Activated CD4-positive, alpha-beta T cell treated with anti-CD3 and anti-CD28 coated beads, Interleukin-2, amount 50 U/mL, for 4 hours (primary cell): ENCODE data around the gene AKAP13.

Experiments
- DNase-seq, 2 experiments: peaks; one replicate each; pipeline ENCODE4 v3.0.0-alpha.2; 2020

The AKAP13 gene

DNA sequence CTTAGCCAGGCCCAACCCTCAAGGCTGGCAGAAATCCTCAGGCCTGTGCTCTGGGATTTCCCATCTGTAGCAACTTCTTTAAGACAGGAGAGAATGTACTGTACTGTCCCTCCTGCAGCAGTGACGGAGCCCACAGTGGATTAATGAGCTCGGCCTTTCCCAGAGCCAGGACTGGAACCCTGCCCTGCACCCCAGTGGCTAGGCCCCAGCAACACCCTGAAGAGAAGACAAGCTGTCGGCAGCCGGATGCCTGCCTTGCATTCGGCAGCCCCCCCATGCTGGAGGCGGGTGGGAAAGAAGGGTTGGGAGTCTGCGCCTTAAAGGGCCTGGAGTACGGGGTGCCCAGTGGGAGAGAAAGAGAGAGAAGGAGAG is 382.3 kb downstream of the AKAP13 start:
- DNase-seq = no peak

DNA sequence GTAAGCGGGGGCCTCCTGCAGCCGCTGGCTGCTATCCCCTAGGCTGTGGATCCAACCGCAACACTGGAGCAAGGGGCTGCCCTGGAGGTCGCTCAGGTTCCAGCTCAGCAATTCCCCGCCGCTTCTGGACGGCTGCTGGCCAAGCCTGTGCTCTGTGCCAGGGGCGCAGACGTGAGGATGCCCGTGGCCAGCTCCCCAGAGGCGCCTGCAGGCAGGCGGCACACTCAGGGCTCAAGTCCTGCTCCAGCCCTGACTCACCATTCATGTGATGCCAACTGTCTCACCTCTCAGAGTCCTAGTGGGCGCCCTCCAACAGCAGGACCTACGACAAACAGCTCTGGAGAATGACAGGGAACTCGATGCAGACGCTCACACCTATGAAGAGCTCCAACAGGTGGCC is 382.8 kb downstream of the AKAP13 start:
- no peak for DNase-seq

DNA sequence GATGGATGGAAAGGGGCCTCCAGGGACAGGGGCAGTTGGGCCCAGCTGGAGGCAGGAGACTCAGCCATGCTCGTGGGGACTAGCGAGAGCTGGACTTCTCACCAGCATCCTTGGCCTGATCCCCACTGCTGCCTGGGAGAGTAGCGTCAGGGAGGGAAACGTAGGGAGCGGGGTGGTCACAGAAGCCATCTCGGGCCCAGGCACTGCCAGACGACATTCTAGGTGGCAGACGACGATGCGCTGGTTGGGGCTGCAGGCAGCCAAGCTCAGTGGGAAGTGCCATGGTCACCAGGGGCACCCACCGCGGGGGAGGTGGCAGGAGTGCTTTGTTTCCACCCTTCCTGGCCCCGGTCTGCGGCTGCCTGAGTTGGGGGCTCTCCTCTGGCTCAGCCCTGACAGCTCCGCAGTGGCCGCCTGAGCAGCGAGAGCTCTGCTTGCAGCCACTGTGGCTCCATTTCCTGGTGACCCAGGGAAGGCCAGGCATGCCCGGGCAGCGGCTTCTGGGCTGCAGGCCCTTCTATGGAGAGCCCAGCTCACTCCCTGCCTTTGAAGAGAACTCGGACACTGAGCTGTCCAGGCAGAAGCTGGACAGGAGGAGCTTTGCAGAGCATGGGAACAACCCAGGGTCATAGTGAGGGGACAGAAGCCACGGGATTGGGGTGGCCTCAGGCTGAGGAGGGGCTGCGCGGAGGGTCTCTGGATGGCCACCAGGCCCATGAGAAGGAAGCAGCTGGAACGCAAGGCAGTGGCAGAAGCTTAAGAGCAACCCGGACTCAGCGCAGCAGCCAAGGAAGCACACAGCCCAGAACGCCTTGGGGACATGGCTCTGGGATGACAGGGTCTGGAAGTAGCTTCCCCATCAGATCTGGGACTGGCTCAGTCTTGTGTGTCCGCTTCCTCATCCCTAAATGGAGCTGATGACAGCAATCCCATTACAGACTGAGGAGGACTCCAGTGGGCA is 383.6 kb downstream of the AKAP13 start:
- DNase-seq = no peak

DNA sequence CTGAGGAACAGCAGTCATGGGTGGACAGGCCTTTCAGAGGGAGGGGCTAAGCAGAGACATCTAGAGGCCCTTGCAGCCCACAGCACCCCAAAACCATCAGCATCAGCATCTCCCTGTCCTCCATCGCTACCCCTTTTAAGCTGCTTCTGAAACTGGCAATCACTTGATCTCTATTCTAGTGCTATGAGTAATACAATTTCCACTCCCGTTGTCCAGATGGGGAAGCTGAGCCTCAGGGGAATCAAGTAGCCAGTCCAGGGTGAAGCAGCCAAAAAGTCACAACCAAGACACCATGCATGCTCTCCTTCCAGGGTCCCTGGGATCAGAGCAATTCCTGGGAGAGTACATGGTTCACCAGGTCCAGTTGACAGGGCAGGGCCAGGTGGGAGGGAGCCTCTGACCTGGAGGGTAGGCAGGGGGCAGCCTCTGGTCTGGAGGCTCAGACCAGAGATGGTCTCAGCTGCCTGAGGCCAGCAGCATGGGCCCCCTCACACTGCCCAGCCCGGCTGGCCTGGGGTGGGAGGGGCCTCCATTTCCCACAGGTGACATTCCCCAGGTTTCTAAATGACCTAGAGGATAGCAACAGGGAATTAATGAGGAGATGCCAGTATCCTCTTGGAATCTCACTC is 384.4 kb downstream of the AKAP13 start:
- DNase-seq = no peak

DNA sequence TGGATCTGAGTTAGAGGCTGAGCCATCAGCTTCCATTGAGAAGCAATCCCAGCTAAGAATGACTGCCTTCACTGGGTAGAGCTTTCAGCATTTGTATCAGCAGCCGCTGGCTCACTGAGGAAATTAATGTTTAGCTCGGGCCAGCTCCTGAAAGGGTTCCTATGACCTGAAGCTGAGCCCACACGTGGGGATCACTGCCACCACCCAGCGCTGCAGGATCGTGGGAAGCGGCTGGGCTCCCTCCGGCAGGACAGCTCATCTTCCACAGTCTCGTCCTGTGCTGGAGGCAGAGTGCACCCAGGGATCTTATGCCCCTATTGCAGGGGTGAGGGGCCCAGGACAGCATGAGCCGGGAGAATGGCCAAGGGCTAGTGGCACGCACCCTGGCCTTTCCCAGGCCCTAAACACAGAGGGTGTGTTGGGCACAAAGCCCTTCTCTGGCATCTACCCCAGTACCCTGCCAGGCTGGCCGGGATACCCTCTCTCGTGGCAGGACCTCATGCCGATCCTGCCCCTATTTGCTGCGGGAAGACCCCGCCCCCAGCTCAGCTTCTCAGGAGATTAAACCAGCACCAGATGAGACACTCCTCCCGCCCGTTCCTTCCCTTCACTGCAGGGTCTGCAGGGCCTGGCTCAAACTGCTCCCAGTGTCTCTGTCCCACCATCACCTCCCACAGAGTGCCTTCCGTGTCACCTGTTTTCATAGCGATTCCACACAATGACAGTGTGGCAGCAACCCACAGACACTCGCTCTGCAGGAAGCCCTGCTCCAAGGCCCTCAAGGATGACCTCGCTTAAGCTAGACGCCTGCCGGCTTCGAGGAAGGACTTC is 385.8 kb downstream of the AKAP13 start:
- no peak for DNase-seq

DNA sequence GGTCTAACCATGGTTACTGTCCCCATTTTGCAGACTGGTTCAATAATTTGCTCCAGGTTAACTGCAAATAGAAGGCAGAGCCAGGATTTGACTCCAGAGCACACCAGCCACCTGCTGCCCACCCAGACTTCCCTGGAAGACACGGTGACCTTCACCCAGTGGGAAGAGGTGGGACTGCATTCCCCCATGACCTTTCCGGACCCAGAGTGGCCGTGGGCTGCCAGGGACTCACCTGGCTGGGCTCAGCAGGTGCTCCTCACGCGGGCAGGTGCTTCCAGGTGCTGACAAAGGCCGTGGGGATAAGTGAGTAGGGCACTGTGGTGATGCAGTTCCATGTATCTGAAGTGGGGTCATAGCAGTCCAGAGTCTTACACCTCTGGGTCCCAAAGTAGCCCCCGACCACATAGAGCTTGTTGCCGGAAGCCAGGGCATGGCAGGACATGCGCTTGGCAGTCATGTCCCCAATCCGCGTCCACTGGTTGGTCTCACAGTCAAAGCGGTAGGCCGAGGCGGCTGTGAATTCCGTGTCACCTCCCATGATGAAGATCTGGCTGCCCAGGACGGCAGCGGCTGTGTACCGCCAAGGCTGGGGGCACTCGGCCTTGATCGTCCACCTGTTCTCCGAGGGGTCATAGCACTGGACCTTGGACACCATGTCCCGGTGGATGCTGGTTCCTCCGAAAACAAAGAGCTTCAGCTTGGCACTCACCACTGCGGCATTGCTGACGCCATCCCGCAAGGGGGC is 387.6 kb downstream of the AKAP13 start:
- no peak for DNase-seq

DNA sequence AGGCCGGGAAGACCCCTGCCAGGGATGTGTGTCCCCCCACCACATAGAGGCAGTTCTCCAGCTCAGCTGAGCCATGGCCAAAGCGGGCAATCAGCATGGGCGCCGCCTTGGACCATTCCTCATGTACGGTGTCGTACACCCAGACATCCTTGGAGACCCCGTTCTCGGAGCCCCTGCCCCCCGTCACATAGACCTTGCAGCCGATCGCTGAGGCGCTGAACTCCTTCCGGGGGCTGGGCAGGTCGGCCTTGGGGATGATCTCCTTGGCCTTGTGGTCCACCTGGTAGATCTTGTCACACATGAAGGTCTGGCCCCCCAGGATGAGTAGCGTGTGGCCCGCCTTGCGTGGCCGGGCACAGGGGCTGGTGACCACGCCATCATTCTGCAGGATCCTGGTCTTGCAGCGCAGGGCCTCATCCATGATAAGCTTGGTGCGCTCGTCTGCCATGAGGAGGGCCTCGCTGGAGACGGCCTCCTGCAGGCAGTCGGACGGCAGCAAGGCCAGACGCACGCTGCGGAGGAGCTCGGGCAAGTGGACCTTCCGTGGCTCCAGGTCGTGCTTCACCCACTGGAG is 388.3 kb downstream of the AKAP13 start:
- DNase-seq = no peak

DNA sequence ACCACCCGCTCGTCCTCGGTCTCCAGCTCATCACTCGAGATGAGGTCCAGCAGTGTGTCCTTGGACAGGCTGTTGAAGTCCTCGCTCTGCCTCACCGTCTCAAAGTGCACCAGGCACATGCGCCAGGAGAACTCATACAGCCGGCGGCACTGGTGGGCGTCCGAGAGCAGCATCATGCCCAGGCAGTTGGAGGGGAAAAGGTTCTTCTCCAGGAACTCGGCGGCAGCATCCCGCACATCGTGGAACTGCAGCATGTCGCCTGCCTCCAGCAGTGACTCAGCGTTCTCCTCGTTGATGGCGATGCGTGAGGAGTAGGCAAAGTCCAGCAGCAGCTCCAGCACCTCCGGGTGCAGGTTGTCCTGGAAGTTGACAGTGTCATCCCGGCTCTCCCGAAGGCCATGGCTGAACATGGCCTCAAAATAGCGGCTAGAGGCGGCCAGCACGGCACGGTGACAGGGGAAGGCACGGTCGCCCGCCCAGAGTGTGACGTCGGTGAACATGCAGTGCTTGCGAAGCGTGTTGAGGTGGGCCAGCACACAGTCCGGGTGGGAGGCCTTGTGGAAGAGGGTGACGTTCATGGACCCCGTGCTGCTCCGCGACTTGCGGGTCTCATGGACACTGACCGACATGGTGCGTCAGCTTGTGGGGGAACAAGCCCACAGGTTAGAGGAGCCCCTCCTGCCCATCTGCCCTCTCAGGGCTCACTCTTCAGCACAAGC is 388.9 kb downstream of the AKAP13 start:
- DNase-seq = no peak

DNA sequence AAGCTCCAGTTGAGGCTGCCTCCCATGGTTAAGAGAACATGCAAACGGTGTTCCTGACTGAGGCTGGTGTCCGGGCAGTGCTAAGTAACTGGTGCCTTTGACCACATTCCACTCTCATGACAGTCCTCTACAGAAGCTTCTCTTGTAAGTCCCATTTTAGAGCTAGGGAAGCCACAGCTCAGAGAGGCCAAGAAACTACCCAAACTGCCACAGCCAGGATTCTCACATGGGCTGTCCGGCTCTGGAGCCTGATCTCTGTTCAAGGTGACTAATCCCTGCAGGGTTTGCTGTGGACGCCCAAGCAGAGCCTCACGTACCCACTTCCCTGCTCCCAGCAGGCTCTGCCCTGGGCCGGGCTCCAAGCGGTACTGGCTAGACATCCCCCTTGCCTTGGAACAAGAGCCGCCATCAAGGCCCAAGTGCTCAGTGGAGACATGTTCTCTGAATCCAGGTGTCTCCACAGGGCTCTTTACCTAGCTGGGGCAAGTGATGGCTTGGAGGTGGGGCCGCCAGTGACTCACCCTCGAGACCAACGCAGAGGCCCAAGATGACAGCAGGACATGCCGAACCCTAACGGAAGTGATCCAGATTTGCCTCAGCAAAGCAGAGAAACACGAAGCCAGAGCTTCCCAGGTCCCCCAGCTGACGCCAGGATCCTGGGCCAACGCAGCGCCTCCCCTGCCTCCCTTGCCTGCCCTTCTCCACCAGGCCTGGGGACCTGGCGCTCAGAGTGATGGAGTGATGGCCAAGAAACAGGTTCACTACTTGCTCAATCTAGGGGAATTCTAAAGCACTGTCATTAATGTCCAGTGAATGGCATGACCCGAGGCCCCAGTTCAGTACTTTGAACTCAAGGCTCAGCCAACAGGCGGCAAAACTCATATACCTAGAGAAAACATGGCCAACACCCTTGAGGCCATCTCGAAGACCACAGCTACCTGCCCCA is 390.0 kb downstream of the AKAP13 start:
- DNase-seq = no peak

DNA sequence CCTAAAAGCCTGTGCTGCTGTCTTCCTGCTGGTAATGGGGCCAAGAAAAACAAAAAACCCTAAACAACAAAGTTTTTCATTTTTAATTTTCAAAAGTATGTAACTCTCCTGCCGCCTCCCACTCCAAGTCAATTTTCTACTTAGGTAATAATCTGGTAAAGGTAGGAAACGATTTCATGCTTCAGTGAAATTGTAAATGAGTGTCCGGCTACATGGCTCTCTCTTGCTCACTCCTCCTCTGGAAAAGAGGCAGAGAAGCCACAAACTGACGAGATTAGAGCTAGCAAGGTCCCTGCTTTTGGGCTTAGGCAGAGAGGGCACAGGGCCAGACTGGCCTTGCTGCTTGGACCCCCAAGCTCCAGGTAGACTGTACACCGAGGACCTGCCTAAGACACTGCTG is 390.9 kb downstream of the AKAP13 start:
- no peak for DNase-seq

DNA sequence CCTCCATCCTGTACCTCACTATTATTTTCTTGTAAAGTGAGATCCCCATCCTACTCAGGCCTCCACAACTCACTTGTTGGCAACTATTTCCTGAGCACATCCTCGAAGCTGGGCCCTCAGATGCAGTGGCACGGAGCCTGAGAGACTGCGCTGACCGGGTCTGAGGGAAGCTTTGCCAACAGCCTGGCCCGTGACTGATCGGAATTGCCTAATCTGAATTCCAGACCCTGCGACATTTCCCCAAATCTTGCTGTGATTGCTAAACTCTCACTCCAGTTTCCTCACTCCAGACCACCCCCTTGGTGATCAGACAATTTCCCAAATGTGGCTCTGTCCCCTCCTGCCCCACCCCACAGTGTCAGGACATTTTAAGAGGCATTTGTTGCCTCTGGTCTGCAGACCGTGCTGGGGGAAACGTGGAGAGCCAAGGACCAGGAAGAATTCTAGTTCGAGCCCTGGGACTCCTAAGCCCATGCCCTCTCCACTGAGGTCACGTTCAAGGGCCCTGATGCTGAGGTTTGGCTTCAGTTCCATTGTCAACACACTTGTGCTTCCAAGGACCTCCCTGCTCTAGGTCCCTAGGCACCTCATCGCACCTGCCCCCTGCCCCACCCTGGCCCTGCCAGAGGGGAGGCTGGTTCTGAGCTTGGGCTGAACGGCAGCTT is 391.5 kb downstream of the AKAP13 start:
- DNase-seq = no peak

DNA sequence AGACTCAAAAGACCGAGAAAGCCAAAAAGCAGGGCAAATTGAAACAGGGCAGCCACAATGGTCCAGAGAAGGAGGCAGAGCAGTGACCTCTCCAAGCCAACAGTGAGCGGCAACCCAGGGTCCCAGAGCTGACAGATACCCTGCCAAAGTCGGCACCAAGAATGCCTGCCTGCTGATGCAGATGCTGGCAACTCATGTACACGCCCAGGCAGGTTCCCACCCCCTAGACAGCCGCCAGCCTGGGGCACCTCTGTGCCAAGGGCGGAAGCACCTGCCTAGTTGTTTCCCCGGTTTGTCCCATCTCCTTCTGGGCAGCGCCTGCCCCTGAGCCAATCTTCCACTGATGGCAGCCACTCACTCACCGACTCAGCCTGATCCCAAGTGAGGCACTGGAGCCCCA is 392.3 kb downstream of the AKAP13 start:
- DNase-seq = no peak

DNA sequence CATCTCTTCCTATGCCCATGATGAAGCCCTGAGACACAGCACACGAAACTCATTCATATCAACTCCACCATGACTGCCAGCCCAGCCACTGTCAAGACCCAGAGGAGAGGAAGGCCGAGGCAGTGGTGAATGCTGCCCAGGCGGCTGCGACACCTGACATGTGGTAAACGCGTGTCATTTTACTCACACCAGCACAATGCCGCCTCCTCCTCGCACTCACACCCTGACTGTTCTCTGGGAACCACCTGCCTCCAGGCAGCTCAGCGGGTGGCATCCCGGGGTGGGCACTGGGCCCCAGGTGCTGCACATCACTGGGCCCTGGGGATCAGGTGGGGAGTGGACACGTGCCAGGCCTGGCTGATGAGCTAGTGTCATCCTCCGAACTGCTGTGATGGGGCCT is 392.8 kb downstream of the AKAP13 start:
- DNase-seq = no peak

DNA sequence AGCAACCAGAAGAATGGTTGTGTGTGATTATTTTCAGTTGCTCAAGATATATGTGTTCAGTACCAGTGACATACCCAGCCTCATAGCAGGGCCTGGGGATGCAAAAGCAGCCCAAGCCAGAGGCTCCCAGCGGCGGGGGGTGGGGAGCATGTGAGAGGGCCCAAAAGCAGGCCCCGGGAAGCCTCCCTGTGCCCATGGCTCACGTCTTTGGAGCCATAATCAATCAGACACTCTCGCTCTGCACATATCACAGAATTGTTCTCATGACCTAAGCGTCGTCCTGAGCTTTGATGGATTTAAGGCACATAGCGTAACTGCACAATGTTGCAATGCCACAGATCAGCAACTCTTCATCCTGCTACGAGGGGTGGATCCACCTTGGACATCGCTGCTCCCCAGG is 393.6 kb downstream of the AKAP13 start:
- no peak for DNase-seq

DNA sequence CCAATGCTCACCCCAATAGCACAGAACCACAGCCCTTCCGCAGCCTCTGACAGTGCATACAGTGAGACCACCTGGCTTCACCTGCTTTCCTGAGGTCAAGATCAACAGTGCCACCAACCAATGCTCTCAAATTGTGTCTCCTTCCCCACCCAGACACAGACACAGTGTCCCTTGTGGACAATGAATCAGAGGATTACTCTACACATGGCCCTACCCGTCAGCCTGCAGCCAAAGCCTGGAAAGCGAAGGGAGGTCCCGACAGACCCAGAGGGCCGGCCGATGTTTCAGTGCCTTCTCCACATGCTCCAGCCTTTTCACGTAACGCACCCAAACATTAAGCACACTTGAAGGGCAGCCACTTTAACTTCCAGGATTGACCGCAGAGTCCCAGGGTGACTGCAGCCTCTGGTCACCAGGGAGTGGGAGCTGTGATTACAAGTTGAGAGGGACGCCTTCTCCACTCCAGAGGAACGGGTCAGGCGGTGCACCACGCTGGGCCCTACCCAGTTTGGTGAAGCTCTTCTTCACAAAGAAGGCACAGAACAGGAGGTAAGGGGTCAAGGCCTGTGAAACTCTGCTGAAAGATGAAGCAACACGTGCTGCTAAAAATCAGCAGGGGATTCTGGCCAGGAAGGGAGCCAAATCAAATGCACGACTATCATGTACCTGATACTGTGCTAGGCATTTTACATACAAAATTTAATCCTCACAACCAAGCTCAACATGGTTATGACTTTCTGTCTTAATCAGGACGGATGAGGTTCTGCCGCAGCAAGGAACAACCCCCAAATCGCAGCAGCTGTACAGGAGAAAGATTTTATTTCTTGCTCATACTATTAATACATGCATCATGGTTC is 397.1 kb downstream of the AKAP13 start:
- DNase-seq = no peak

DNA sequence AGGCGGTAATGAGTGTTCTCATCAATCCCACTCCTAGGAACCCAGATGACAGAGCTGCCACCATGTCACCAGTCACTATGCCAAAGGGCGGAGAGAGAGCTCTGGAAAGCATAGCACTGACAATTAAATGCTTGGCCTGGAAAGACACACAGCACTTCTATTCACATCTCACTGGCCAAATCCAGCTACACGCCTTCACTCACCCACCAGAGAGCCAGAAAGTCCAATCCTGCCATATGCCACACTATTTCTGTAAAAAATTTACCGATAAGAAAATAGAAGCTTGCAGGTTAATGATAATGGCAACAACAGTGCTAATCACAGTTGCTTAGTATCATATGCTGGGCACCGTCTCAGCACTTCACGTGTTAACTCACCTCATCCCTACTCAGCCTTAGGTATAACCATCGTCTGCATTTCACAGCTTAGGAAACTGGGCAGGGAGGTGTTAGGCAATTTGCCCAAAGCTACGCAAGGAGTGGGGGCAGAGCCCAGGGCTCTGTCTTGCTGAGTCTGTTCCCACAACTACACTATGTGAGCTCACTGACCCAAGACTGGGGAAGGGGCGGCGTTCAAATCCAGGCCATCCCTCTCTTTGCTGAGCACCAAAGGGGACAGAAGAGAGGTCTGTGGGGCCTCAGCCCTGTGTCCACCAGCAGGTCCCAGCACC is 397.8 kb downstream of the AKAP13 start:
- no peak for DNase-seq

DNA sequence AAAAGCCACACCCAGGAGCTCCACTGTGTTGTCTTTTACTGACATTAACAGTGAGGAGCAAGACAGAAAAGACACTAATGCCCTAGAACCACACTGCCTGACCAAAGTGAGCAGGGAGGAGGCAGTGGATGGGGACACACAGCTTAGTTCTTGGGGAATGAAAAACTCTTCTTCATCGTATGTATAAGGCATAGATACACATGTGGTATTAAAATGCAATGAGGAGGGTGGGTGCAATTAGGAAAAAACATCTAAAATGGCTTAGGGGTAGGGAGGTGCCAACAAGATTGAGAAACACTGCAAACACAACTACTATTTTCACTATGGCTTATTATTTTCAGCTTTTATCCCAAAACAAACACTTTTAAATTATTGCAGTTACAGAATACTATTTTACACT is 398.8 kb downstream of the AKAP13 start:
- DNase-seq = no peak

DNA sequence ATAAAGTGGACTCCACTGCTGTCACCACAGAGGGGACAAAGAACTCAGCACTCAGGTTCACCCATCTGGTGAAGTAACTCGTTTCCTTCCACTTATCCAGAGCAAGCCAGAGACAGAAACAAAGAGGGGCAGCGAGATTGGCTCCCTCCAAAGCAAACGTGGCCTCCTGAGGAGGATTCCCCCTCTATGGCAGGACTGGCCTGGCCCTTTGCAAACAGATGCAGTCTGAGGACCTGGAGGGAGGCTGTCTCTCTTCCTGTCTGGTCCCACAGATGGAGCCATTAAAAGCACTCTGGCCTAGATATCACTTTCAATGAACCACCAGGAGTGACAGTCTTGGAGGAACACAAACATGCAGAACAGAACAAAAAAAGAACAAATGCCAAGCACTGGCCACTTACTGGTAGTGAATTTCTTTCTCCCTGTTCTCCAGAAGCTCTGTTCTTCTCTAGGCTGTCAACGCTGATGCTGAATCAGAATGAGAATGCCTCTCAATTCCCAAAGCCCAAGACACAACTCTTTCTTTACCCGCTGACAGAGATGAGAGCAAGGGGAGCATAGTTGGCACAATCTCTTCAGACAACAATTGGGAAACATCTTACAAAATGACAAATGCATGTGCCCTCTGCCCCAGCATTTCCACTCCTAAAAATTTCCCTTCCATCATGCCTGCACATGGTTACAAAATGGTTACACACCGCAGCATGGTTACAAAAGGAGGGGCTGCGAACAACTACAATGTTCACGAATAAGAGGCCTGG is 400.0 kb downstream of the AKAP13 start:
- no peak for DNase-seq
